Left ventricle myocardium inferior (tissue), 1 donor: Measurements from ENCODE around the gene SCN8A. TPM values are rescaled to one million over a fixed set of nuclear protein-coding genes. Genes with fewer than 3 reads are reported as not detected.

Experiments used
- DNase-seq: peaks from one replicate; pipeline ENCODE4 v3.0.0-alpha.2; 2020
- H3K27ac ChIP-seq: fragments of 200-600 bp; replicated peaks from 2 replicates; pipeline ENCODE4 v1.8.0; 2021
- H3K27me3 ChIP-seq: fragments of 200-600 bp; 2 replicates; pipeline ENCODE4 v1.8.0; 2021; ENCODE audit warnings: low read depth
- H3K36me3 ChIP-seq: fragments of 200-600 bp; 2 replicates; pipeline ENCODE4 v1.8.0; 2021
- H3K4me1 ChIP-seq: fragments of 200-600 bp; 2 replicates; pipeline ENCODE4 v1.8.0; 2021
- H3K4me3 ChIP-seq: fragments of 200-600 bp; 2 replicates; pipeline ENCODE4 v1.8.0; 2021; ENCODE audit warnings: mild to moderate bottlenecking, moderate library complexity
- H3K9me3 ChIP-seq: fragments of 200-600 bp; replicated peaks from 2 replicates; pipeline ENCODE4 v1.8.0; 2021
- CTCF ChIP-seq: fragments of 200-600 bp; IDR thresholded peaks from 2 replicates; pipeline ENCODE4 v1.8.0; 2021; ENCODE audit warnings: antibody characterized with exemption, mild to moderate bottlenecking, borderline replicate concordance
- intact Hi-C: fragments of 100-400 bp; cut with micrococcal nuclease; formaldehyde crosslinking; loops from one replicate; pipeline ENCODE4 v1.11.0; 2022
- total RNA-seq: library from RNA; stranded (reverse); fragmentation: NEBNext Ultra II Directional; extraction: Animal tissue kit (Norgen Biotek cat#: 25700); gene quantifications from one replicate; pipeline ENCODE4 v1.2.1, GENCODE V29; 2021
- donor health status: DM: no; HTN: yes; CAD: no; lungs with severe emphysema.

The SCN8A gene
- total RNA-seq, 1 donor from 2014 or later = 0.41 TPM

DNA sequence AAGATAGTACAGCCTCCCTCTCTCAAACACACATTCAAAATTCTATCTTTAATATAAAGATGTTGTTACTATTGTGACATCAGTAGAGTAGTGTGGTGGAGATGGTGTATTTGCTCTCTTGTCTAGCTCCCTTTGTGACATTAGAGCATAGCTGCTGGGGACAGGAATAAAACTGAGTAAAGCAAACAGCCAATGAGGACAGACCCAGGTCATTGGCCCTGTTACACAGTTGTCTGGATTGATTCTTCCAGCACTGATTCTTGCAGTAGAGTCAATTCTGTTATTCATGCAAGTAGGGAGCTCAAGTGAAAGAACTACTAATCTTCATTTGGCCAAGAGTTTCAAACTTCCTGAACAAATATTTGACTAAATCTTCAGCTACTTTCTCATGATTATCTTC is 72.4 kb downstream of the SCN8A start:
- no peak for TF ChIP-seq CTCF
- H3K36me3 ChIP-seq = no peaks in the 10 kb centered on the region

DNA sequence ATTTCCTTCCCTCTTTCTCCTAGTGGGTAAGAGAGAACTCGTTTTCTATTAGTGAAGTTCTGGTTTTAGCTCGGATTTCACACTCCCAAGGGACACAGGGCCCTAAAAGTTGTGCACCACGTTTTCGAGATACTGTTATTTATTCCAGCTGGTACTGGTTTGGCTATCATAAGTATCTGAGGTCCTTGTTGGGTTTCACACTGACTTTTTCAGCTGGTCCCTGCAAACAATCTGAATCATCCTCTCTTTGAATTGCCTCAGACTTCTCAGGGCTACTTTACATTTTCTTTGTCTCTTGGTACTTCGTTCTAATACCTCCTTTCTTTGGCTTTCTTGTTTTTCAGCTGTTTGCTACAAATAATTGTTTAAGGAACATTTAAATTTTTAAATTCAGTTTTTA is 75.7 kb downstream of the SCN8A start:
- H3K36me3 ChIP-seq = no peaks in the 10 kb centered on the region
- no peak for TF ChIP-seq CTCF
- intact Hi-C loops = no loop called here
- H3K4me1 ChIP-seq = no peaks in the 10 kb centered on the region
- no peaks in the 10 kb centered on the region for H3K27me3 ChIP-seq
- H3K9me3 ChIP-seq = no peaks in the 10 kb centered on the region
- H3K27ac ChIP-seq = no peak overlapping the region
- H3K4me3 ChIP-seq = no peak overlapping the region
- DNase-seq = no peak

More for the DNA sequence above, 72.4 kb downstream of the SCN8A start:
- Histone ChIP-seq H3K9me3 (peaks cover under 1% of the 10 kb centered on the region), H3K27me3 (peaks cover 5% of the 10 kb centered on the region), H3K27ac (no peak overlapping the region), H3K4me1 (no peaks in the 10 kb centered on the region), H3K4me3 (no peak overlapping the region)
- no peak for DNase-seq
- intact Hi-C loops = no loop called here

DNA sequence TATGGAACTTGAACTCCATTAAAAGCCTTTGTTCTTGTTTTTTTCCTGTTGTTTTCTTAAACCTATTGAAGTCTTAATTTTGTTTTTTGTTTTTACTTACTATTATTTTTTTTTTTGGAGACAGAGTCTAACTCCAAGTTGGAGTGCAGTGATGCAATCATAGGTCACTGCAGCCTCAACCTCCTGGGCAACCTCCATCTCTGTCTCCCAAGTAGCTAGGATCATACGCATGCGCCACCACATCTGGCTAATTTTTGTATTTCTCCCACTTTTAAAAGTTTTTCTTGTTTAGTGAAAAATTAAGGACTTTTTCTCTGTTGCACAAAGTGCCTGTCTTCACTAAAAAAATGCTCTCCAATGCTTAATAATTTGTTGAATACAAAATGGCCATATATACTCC is 76.2 kb downstream of the SCN8A start:
- Histone ChIP-seq H3K27me3 (no peaks in the 10 kb centered on the region), H3K4me1 (no peaks in the 10 kb centered on the region), H3K4me3 (no peak overlapping the region), H3K27ac (no peak overlapping the region), H3K9me3 (no peaks in the 10 kb centered on the region), H3K36me3 (no peaks in the 10 kb centered on the region)
- DNase-seq = no peak
- no peak for TF ChIP-seq CTCF
- intact Hi-C loops = no loop called here

GRCh38 chr12:51669271-51669670 is 78.2 kb downstream of the SCN8A start:
- DNase-seq = no peak
- Histone ChIP-seq H3K36me3 (no peaks in the 10 kb centered on the region), H3K27me3 (peaks cover 9% of the 10 kb centered on the region), H3K9me3 (no peaks in the 10 kb centered on the region), H3K4me1 (no peaks in the 10 kb centered on the region), H3K27ac (no peak overlapping the region), H3K4me3 (no peak overlapping the region)
- intact Hi-C loops = no loop called here
- no peak for TF ChIP-seq CTCF

DNA sequence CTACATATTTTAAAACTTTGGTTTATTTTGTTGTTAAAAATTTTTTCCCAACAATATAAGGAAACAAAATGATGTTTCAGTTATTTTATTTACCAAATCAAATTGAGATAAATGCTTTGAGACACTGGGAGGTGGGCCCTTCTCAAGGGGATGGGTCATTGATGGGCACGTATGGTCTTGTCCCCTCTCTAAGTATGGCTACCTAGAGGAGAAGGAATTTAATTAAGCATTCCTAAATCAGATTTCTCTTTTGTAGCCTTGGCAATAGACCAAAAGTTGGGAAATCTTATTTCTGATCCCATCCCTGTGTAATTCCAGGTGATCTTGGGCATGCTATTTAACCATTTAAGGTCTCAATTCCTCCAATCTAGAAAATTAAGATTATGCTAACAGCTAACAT is 79.0 kb downstream of the SCN8A start:
- DNase-seq = no peak
- Histone ChIP-seq H3K9me3 (no peaks in the 10 kb centered on the region), H3K4me3 (no peak overlapping the region), H3K36me3 (no peaks in the 10 kb centered on the region), H3K27ac (no peak overlapping the region), H3K4me1 (no peaks in the 10 kb centered on the region), H3K27me3 (peaks cover 12% of the 10 kb centered on the region)
- intact Hi-C loops = no loop called here
- no peak for TF ChIP-seq CTCF

- H3K27ac ChIP-seq = no peak overlapping the region
- H3K4me3 ChIP-seq = no peak overlapping the region
- peaks cover 12% of the 10 kb centered on the region for H3K27me3 ChIP-seq
- intact Hi-C loops = no loop called here
- no peaks in the 10 kb centered on the region for H3K9me3 ChIP-seq
- TF ChIP-seq CTCF = no peak
- no peaks in the 10 kb centered on the region for H3K36me3 ChIP-seq
- no peaks in the 10 kb centered on the region for H3K4me1 ChIP-seq
- no peak for DNase-seq
These were observed 81.3 kb downstream of the SCN8A start for GRCh38 chr12:51672334-51672733.
